Measurements from ENCODE around the gene TNNI2.
"Not testable (repeated sequence)": the region's sequence is repeated elsewhere in the genome, so short reads cannot be mapped to it uniquely, and the experiment has no call there.

The TNNI2 gene

GRCh38 chr11:1838426-1839144 is at the start of gene TNNI2:
Gene TNNI2 (plus strand): TSS chr11:1838981. CDS start chr11:1839697, 716 bp downstream.
- no peak for DNase-seq

GRCh38 chr11:1791912-1792311 is 46.9 kb upstream of the TNNI2 start:
- no peak for DNase-seq

GRCh38 chr11:1792461-1792860 is 46.3 kb upstream of the TNNI2 start:
- no peak for DNase-seq

- DNase-seq = no peak
These were observed 45.7 kb upstream of the TNNI2 start for GRCh38 chr11:1793081-1793480.

- no peak for DNase-seq
These were observed 42.3 kb upstream of the TNNI2 start for GRCh38 chr11:1796413-1797011.

- DNase-seq = no peak
These were observed 41.2 kb upstream of the TNNI2 start for GRCh38 chr11:1797391-1798125.

GRCh38 chr11:1803246-1803645 is 35.5 kb upstream of the TNNI2 start:
- DNase-seq = no peak

GRCh38 chr11:1803835-1804519 is 34.8 kb upstream of the TNNI2 start:
- not testable (repeated sequence) for DNase-seq

GRCh38 chr11:1805525-1805924 is 33.3 kb upstream of the TNNI2 start:
- no peak for DNase-seq

- DNase-seq = no peak
These were observed 31.4 kb upstream of the TNNI2 start for GRCh38 chr11:1807264-1807995.

- no peak for DNase-seq
These were observed 28.0 kb upstream of the TNNI2 start for GRCh38 chr11:1810761-1811160.

GRCh38 chr11:1812274-1812673 is 26.5 kb upstream of the TNNI2 start:
- no peak for DNase-seq

- no peak for DNase-seq
These were observed 26.0 kb upstream of the TNNI2 start for GRCh38 chr11:1812801-1813200.

GRCh38 chr11:1813356-1813755 is 25.4 kb upstream of the TNNI2 start:
- not testable (repeated sequence) for DNase-seq

GRCh38 chr11:1814691-1815090 is 24.1 kb upstream of the TNNI2 start:
- no peak for DNase-seq

GRCh38 chr11:1815311-1815710 is 23.5 kb upstream of the TNNI2 start:
- DNase-seq = no peak

- DNase-seq = no peak
These were observed 23.0 kb upstream of the TNNI2 start for GRCh38 chr11:1815751-1816150.

- no peak for DNase-seq
These were observed 21.8 kb upstream of the TNNI2 start for GRCh38 chr11:1817000-1817399.

- DNase-seq = no peak
These were observed 21.3 kb upstream of the TNNI2 start for GRCh38 chr11:1817511-1817910.

GRCh38 chr11:1819074-1819473 is 19.7 kb upstream of the TNNI2 start:
- DNase-seq = no peak

- DNase-seq = no peak
These were observed 18.1 kb upstream of the TNNI2 start for GRCh38 chr11:1820463-1821325.

- no peak for DNase-seq
These were observed 17.2 kb upstream of the TNNI2 start for GRCh38 chr11:1821562-1821961.
